ENCODE data around the gene MAN1A1. TPM values are rescaled to one million over a fixed set of nuclear protein-coding genes. Genes with fewer than 3 reads are reported as not detected.

Gene MAN1A1
- total RNA-seq, 1 experiment from 2014 or later, result 0.06 TPM

DNA sequence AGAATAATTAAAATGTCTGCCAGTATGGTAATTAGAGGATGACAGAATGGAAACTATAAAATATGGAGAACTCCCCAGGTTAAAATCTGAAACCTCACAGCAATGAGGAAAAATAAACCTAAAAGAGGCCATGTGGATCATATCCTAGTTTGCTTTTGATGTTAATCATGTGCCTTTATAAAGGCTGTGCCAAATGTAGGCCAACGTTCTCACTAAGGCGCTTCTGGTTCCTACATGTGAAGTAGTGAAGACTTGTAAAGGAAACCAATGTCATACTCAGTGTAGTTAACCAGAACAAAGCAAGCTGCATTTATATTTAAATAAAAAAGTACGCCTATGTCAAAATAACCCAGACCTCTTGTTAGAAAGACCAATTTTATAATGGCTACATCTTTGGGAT, 157.4 kb downstream of the MAN1A1 start:
- Histone ChIP-seq H3K27ac (ENCODE audit: low read depth, low read length, poor library complexity, severe bottlenecking) (no peak overlapping the region), H3K27me3 (replicated peaks; ENCODE audit: insufficient read depth, low read depth, low read length, poor library complexity) (no peaks in the 10 kb centered on the region), H3K9me3 (ENCODE audit: low read depth, low read length, poor library complexity, severe bottlenecking) (no peaks in the 10 kb centered on the region), H3K36me3 (ENCODE audit: insufficient read depth, low read length, poor library complexity, severe bottlenecking) (no peaks in the 10 kb centered on the region), H3K4me1 (ENCODE audit: insufficient read depth, low read length, poor library complexity, severe bottlenecking) (no peaks in the 10 kb centered on the region), H3K4me3 (ENCODE audit: low read depth, low read length, poor library complexity, severe bottlenecking) (no peak overlapping the region)
- intact Hi-C loops (cut with micrococcal nuclease; ENCODE audit: unreplicated experiment), result no loop called here
- TF ChIP-seq, protein P1, sequence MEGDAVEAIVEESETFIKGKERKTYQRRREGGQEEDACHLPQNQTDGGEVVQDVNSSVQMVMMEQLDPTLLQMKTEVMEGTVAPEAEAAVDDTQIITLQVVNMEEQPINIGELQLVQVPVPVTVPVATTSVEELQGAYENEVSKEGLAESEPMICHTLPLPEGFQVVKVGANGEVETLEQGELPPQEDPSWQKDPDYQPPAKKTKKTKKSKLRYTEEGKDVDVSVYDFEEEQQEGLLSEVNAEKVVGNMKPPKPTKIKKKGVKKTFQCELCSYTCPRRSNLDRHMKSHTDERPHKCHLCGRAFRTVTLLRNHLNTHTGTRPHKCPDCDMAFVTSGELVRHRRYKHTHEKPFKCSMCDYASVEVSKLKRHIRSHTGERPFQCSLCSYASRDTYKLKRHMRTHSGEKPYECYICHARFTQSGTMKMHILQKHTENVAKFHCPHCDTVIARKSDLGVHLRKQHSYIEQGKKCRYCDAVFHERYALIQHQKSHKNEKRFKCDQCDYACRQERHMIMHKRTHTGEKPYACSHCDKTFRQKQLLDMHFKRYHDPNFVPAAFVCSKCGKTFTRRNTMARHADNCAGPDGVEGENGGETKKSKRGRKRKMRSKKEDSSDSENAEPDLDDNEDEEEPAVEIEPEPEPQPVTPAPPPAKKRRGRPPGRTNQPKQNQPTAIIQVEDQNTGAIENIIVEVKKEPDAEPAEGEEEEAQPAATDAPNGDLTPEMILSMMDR (conservative IDR thresholded peaks at IDR 0.05; ENCODE audit: low read depth, low read length), result no peak
- no peak for TF ChIP-seq EZH2 (IDR thresholded peaks at IDR 0.05; ENCODE audit: borderline replicate concordance, low read depth, low read length, poor library complexity, severe bottlenecking)
- ChIA-PET CTCF (no interaction called here), POLR2A (ENCODE audit: low non-redundant PET) (no interaction called here)
- no peak for DNase-seq (ENCODE audit: low spot score)
- no TSS peak for BruUV-seq (replicated peaks)

DNA sequence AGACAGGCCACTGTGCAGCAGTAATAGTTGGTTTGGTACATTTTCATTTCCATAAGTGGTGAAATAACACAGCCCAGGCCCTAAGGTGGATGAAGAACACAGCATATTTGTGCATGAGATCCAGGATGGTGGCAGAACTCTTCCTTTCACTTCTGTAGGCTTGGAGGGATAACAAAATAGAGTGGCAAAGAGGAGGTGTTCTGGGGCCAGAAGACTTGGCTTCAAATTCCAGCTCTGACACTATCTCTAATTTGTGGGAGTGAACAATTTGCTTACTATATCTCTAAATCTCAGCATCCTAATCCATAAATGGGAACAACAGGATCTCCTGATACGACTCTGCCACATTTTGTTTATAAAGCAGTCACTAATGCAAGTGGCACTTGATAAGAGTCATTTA, 159.4 kb downstream of the MAN1A1 start:
- CTCF ChIA-PET, result no interaction called here
- H3K4me3 ChIP-seq (ENCODE audit: low read depth, low read length, poor library complexity, severe bottlenecking), result no peak overlapping the region
- H3K27me3 ChIP-seq (replicated peaks; ENCODE audit: insufficient read depth, low read depth, low read length, poor library complexity), result no peaks in the 10 kb centered on the region
- intact Hi-C loops (cut with micrococcal nuclease; ENCODE audit: unreplicated experiment), result no loop called here
- POLR2A ChIA-PET (ENCODE audit: low non-redundant PET), result no interaction called here
- H3K4me1 ChIP-seq (ENCODE audit: insufficient read depth, low read length, poor library complexity, severe bottlenecking), result no peaks in the 10 kb centered on the region
- DNase-seq (ENCODE audit: low spot score), result no peak
- TF ChIP-seq, protein P1 (conservative IDR thresholded peaks at IDR 0.05; ENCODE audit: low read depth, low read length), result no peak
- no peak for TF ChIP-seq EZH2 (IDR thresholded peaks at IDR 0.05; ENCODE audit: borderline replicate concordance, low read depth, low read length, poor library complexity, severe bottlenecking)
- H3K27ac ChIP-seq (ENCODE audit: low read depth, low read length, poor library complexity, severe bottlenecking), result no peak overlapping the region
- no TSS peak for BruUV-seq (replicated peaks)
- H3K9me3 ChIP-seq (ENCODE audit: low read depth, low read length, poor library complexity, severe bottlenecking), result no peaks in the 10 kb centered on the region
- H3K36me3 ChIP-seq (ENCODE audit: insufficient read depth, low read length, poor library complexity, severe bottlenecking), result no peaks in the 10 kb centered on the region

DNA sequence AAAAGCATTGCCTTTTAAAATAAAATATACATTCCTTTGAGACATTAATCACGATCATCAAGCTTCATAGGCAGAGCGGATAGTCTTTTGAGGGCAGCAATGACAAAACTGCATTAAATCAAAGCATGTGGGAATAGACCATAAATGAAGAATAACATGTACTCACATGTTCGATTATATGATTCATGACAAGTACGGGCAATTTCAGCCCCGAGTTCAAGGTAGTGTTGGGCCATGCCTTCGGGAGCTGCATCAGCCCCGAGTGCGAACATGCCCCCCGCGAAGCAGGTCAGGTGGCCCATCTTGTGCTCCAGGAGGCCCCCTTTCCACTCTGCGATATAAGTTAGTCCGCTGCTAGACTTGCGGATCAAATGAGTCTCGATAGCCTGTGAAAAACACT, 160.1 kb downstream of the MAN1A1 start:
- intact Hi-C loops (cut with micrococcal nuclease; ENCODE audit: unreplicated experiment), result no loop called here
- ChIA-PET CTCF (no interaction called here), POLR2A (ENCODE audit: low non-redundant PET) (no interaction called here)

More for the DNA sequence above, 160.1 kb downstream of the MAN1A1 start:
- no peaks in the 10 kb centered on the region for H3K27me3 ChIP-seq (replicated peaks; ENCODE audit: insufficient read depth, low read depth, low read length, poor library complexity)
- BruUV-seq (replicated peaks), result no TSS peak
- H3K9me3 ChIP-seq (ENCODE audit: low read depth, low read length, poor library complexity, severe bottlenecking), result no peaks in the 10 kb centered on the region
- H3K27ac ChIP-seq (ENCODE audit: low read depth, low read length, poor library complexity, severe bottlenecking), result no peak overlapping the region
- TF ChIP-seq, protein P1 (conservative IDR thresholded peaks at IDR 0.05; ENCODE audit: low read depth, low read length), result no peak
- TF ChIP-seq EZH2 (IDR thresholded peaks at IDR 0.05; ENCODE audit: borderline replicate concordance, low read depth, low read length, poor library complexity, severe bottlenecking), result no peak
- H3K4me3 ChIP-seq (ENCODE audit: low read depth, low read length, poor library complexity, severe bottlenecking), result no peak overlapping the region
- no peaks in the 10 kb centered on the region for H3K36me3 ChIP-seq (ENCODE audit: insufficient read depth, low read length, poor library complexity, severe bottlenecking)
- no peak for DNase-seq (ENCODE audit: low spot score)
- no peaks in the 10 kb centered on the region for H3K4me1 ChIP-seq (ENCODE audit: insufficient read depth, low read length, poor library complexity, severe bottlenecking)

Data from A673 (cell line).